Stomach (tissue), 4 donors: ENCODE results near the gene SKI.
"Not testable (repeated sequence)": the region's sequence is repeated elsewhere in the genome, so short reads cannot be mapped to it uniquely, and the experiment has no call there.

Source experiments
- CTCF ChIP-seq, 7 experiments: fragments of 450-650 bp in 4 of 7; fragments of 200-600 bp in 3 of 7; sonication (generic) in 3 of 7; IDR thresholded peaks; one replicate each; pipeline ENCODE4 v1.5.1; 2016 to 2019; ENCODE audit warnings: antibody characterized with exemption in 7 of 7, control low read depth in 2 of 7, mild to moderate bottlenecking in 1 of 7
- POLR2A ChIP-seq, 4 donors: fragments of 450-650 bp; IDR thresholded peaks; one replicate each; pipeline ENCODE4 v1.6.1; 2016; ENCODE audit warnings: antibody characterized with exemption in 4 of 4, control low read depth in 2 of 4, mild to moderate bottlenecking in 1 of 4, moderate library complexity in 1 of 4

- TF ChIP-seq POLR2A, CTCF (IDR thresholded peaks at IDR 0.05): not testable (repeated sequence)
Observed at GRCh38 chr1:2331580-2331979, 103.5 kb downstream of the SKI start.
